GM19324 (cell line): ENCODE data around the gene RSPH1.
A peak's percentile ranks its signal among the peaks of the same experiment; 100 is the strongest.

ENCODE experiments used
- ATAC-seq: cut with Tn5 transposase; IDR thresholded peaks from one replicate; pipeline ENCODE4 v1.9.1; 2021; ENCODE audit warnings: mild to moderate bottlenecking, moderate library complexity; ENCODE audit not compliant: unreplicated experiment, low FRiP score

The RSPH1 gene

GRCh38 chr21:42433946-42434551 lies 62.0 kb downstream of the RSPH1 start:
- ATAC-seq = no peak

GRCh38 chr21:42432695-42433094 lies 63.3 kb downstream of the RSPH1 start:
- ATAC-seq = no peak

GRCh38 chr21:42431196-42431595 lies 64.8 kb downstream of the RSPH1 start:
- ATAC-seq = no peak

- no peak for ATAC-seq
These were observed 65.5 kb downstream of the RSPH1 start for GRCh38 chr21:42430521-42430920.

- no peak for ATAC-seq
These were observed 66.2 kb downstream of the RSPH1 start for GRCh38 chr21:42429856-42430255.

GRCh38 chr21:42429021-42429420 lies 67.0 kb downstream of the RSPH1 start:
- ATAC-seq = no peak

- no peak for ATAC-seq
These were observed 68.1 kb downstream of the RSPH1 start for GRCh38 chr21:42427809-42428419.

- ATAC-seq = no peak
These were observed 69.0 kb downstream of the RSPH1 start for GRCh38 chr21:42426876-42427480.

- ATAC-seq = no peak
These were observed 69.6 kb downstream of the RSPH1 start for GRCh38 chr21:42426424-42426823.

GRCh38 chr21:42425591-42425990 lies 70.4 kb downstream of the RSPH1 start:
- ATAC-seq = no peak

GRCh38 chr21:42424914-42425541 lies 71.0 kb downstream of the RSPH1 start:
- peak; percentile 54 for ATAC-seq

GRCh38 chr21:42423685-42424084 lies 72.3 kb downstream of the RSPH1 start:
- no peak for ATAC-seq

- no peak for ATAC-seq
These were observed 72.8 kb downstream of the RSPH1 start for GRCh38 chr21:42423197-42423675.
